Measurements from ENCODE around the gene FAM117A.

DNA sequence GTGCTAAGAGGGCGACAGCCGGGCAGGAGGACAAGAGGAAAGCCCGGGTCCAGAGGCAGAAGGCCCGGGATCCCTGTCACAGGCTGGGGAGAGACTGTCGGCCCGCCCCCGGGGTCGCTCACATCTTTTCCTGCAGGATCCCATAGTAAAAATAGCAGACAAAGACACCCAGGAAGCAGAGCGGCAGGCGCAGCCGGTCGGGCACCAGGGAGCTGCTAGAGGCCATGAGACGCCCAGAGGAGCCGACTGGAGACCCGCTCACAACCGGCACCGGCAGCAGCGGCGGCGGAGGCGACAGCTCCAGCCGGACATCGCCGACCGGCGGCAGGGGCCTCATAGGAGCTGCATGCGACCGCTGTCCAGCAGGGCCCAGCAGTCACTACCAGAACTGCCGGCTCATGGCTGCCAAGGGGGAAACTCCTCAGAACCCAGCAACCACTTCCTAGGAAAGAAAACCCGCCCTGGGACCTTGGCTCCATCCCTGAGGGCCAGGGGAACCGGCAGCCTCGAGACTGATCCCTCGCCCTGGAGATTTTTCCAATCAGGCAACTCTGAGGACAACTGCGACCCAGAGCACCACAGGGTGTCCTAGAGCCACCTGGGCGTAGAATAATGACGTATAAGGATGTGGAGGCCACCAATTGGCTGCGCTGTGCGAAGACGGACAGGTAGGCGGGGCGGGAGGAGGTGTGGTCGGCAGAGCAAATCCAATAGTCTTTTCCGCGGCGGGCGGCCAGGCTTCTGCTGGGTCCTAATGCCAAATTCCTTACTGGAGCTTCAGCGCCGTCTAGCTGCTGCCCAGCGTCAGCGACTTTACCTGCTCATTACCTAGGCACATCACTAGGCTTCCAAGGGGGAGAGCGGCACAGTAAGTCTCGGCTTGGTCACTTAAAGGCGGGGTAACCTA lies 56.1 kb downstream of the FAM117A start, which contains the start of gene SLC35B1:
- TF ChIP-seq, protein P1, sequence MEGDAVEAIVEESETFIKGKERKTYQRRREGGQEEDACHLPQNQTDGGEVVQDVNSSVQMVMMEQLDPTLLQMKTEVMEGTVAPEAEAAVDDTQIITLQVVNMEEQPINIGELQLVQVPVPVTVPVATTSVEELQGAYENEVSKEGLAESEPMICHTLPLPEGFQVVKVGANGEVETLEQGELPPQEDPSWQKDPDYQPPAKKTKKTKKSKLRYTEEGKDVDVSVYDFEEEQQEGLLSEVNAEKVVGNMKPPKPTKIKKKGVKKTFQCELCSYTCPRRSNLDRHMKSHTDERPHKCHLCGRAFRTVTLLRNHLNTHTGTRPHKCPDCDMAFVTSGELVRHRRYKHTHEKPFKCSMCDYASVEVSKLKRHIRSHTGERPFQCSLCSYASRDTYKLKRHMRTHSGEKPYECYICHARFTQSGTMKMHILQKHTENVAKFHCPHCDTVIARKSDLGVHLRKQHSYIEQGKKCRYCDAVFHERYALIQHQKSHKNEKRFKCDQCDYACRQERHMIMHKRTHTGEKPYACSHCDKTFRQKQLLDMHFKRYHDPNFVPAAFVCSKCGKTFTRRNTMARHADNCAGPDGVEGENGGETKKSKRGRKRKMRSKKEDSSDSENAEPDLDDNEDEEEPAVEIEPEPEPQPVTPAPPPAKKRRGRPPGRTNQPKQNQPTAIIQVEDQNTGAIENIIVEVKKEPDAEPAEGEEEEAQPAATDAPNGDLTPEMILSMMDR (conservative IDR thresholded peaks at IDR 0.05; ENCODE audit: low read depth, low read length) = peak; percentile 93
- TF ChIP-seq EZH2 (IDR thresholded peaks at IDR 0.05; ENCODE audit: borderline replicate concordance, low read depth, low read length, poor library complexity, severe bottlenecking) = no peak
